Stimulated activated naive CD8-positive, alpha-beta T cell treated with anti-CD3 and anti-CD28 coated beads, Interleukin-15, Interleukin-2, amounts not matched to agents 100 U/mL and 50 U/mL, for 24 hours (primary cell): ENCODE results near the gene ECHDC3.
"Not testable (repeated sequence)": the region's sequence is repeated elsewhere in the genome, so short reads cannot be mapped to it uniquely, and the experiment has no call there.

Source experiments
- ATAC-seq: fragments of 150-1000 bp; cut with Tn5 transposase; one replicate; pipeline ENCODE4 v1.10.0; 2021
- DNase-seq: peaks from one replicate; pipeline ENCODE4 v3.0.0; 2021

ECHDC3 gene, protein sequence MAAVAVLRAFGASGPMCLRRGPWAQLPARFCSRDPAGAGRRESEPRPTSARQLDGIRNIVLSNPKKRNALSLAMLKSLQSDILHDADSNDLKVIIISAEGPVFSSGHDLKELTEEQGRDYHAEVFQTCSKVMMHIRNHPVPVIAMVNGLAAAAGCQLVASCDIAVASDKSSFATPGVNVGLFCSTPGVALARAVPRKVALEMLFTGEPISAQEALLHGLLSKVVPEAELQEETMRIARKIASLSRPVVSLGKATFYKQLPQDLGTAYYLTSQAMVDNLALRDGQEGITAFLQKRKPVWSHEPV

DNA sequence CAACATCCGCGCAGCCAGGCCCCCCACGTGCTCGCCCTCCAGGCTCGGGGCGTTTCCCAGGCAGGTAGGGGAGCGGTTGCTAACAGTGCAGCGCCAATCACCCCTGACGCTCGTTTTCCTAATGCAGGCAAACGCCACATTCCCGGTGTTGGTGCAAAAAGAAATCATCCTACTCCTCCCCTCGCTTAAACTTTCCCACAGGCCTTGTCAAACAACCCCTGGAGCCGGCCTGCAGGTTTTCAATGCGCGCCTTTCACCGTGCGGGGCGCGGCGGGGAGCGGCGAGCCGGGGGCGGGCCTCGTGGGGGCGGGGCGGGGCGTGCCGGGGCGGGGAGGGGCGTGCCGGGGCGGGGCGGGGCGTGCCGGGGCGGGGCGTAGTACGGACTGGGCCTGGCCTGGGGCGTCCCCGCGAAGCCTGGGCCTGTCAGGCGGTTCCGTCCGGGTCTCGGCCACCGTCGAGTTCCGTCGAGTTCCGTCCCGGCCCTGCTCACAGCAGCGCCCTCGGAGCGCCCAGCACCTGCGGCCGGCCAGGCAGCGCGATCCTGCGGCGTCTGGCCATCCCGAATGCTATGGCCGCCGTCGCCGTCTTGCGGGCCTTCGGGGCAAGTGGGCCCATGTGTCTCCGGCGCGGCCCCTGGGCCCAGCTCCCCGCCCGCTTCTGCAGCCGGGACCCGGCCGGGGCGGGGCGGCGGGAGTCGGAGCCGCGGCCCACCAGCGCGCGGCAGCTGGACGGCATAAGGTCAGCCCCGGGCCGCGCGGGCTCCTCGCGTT is at the start of gene ECHDC3:
TSS of gene ECHDC3 (plus strand) at position 374 of the 770 bp plus-strand sequence. CDS start at position 569, 195 bp downstream.
- DNase-seq (peak; percentile 51), ATAC-seq (peak; percentile 70)

DNA sequence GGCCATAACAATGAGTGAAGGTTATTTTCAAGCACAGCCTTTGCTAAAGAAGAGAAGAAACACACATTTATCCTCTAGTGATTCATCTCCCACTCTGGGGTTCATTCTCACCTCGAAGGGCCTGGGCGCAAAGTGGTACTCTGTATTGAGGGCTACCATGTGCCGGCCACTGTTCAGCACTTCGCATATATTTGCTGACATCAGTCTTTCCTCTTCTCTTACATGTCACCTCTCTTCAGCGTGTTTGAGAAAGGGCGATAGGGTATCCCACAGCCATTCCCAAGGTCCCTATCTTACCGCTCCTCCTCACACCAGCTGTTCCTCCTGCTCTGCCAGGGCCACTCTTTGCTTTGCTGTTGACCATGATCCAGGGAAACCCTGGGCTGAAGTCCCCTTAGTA is 48.8 kb upstream of the ECHDC3 start:
- ATAC-seq (no peak), DNase-seq (no peak)

DNA sequence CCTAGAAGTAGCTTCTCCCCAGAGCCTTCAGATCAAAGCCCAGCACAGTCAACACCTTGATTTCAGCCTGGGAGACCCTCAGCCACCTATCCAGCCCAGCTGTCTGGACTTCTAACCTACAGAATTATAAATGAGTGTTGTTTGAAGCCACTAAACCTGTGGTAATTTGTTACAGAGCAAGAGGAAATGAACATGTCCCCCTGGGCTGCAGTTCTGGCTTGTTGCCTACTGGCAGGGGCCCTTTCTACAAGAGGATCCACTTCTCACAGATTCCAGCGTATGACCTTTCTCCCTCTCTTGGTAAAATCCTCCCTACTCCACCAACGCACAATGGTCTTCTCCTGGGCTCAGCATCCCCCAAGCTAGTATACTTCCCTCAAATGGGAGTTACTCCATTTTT is 46.4 kb upstream of the ECHDC3 start:
- ATAC-seq (no peak), DNase-seq (no peak)

DNA sequence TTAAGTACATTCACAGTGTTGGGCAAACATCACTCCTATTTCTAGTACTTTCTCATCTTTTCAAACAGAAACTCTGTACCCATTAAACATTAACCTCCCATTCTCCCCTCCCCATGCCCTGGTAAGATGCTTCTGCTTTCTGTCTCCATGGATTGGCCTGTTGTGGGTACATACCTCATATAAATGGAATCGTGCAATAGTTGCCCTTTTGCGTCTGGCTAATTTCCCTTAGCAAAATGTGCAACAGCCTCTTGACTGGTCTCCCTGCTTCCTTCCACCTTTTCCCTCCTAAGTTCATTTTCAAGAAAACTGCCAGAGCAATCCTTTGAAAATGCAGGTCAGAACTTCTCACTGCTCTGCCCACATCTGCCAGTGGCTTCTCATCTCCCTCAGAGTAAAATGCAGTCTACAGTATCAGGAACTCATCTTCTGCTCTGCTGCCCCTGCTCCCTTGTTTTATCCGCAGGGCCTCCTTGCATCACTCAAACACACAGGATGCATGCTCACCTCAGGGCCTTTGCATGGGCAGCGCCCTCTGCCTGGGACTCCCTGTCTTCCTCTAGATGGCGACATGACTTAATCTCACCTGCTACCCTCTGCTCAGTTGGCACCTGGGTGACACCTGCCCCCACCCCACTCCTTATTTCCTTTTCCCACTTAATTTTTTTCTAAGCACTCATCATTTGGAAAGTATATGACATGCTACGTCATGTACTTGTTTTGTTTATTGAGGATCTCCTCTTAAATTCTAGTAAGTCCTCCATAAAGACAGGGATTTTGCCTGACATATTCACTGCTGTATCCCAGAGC is 44.3 kb upstream of the ECHDC3 start:
- ATAC-seq (peak; percentile 23), DNase-seq (peak; percentile 26)

DNA sequence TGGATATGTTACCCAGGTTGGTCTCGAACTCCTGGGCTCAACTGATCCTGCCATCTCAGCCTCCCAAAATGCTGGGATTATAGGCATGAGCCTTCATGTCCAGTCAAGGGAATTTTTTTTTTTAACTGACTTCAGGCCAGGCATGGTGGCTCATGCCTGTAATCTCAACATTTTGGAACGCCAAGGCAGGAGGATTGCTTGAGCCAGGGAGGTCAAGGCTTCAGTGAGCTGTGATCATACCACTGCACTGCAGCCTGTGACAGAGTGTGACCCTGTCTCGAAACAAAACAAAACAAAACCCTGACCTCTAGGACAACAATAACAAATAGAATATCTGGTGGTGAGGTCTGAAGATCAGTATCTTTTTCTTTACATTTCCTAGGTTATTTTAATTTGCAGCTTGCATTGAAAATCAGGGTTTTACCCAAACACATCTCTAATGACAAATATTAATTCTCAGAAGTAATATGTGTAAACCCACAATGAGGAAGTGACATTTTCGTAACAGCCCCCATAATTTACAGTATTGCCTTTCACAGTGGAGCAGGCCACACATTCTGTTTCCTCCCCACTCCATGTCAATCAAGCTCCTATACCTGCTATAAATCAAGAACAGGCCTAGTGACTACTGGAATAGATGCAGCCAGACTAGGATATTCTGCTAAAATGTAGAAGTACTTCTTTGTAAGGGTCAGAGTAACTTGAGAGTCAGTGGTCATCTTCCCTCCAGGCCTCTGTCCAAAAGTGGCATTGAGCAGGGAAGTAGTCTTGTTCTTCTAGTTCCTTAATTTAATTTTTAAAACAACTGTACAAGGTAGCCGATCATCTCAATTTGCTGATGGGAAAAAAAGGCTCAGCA is 43.3 kb upstream of the ECHDC3 start:
- ATAC-seq = no peak
- DNase-seq = no peak

DNA sequence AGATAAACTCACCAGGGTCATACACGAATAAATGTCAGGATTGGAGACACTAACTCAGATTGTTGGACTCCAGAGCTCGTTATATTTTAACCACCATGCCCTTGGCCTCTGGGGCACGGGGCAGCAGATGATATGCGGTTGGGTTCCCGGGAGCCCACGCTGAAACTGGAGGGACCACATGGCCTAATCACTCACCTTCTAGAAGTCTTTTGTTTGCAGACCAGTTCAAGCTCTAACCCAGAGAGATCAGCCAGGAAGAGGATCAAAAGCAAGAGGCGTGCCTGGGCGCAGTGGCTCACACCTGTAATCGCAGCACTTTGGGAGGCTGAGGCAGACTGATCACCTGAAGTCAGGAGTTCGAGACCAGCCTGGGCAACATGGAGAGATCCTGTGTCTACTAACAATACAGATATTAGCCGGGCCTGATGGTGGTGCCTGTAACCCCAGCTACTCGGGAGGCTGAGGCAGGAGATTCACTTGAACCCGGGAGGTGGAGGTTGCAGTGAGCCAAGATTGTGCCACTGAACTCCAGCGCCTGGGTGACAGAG is 42.6 kb upstream of the ECHDC3 start:
- DNase-seq (no peak), ATAC-seq (no peak)

DNA sequence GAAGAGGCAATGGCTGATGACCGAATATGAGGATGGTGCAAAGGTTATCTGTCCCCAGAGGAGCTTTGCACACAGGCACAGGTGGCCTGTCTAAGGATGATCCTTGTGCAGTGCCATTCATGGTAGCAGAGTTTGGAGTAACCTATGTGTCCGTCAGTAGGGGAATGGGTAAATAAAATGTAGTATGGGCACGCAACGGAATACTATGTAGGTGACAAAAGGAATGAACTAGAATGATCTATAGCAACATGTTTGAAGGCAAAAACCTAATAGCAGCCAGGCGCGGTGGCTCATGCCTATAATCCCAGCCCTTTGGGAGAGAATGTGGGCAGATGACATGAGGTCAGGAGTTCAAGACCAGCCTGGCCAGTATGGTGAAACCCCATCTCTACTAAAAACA is 41.6 kb upstream of the ECHDC3 start:
- no peak for DNase-seq
- no peak for ATAC-seq

DNA sequence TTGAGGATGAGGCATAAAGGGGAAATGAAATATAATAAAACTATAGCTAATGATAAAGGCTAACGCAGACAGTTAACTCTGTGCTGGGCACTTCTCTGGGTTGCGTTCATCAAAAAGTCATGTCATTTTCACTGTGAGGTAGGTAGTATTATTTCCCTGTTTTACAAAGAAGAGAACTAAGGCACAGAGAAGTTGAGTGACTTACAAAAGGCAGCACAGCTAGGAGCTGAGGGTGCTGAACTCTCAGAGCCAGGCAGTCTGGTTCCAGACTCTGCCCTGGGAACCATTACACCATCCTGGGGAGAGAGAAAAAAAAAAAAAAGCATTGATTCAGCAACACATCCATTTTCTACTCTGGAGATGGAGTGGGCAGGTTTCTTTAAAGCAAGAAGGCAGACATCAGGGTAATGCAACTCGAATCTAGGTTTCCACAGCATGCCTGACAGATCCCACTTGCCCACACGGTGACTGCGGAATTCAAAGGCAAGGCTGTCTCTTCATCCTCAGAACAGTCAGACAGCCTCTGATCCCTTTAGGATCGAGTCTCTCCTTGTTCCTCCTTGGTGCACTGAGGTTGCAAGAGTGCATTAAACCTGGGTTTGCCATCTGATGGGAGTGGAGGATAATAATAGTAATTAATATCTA is 40.6 kb upstream of the ECHDC3 start:
- DNase-seq (no peak), ATAC-seq (no peak)

DNA sequence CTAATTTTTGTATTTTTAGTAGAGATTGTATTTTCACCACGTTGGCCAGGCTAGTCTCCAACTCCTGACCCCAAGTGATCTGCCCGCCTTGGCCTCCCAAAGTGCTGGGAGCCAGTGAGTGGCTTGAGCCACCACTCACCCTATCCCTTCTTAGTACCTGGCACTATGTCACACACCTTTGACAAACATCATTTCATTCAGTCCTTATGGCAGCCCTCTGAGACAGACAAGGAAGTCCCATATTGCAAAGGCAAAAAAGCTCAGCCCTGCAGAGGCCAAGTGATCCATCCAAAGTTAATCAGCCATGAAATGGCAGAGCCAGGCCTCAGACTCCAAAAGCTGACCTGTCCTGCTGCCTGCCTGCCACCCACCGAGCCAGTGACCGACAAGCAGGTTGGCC is 39.9 kb upstream of the ECHDC3 start:
- DNase-seq = no peak
- no peak for ATAC-seq

DNA sequence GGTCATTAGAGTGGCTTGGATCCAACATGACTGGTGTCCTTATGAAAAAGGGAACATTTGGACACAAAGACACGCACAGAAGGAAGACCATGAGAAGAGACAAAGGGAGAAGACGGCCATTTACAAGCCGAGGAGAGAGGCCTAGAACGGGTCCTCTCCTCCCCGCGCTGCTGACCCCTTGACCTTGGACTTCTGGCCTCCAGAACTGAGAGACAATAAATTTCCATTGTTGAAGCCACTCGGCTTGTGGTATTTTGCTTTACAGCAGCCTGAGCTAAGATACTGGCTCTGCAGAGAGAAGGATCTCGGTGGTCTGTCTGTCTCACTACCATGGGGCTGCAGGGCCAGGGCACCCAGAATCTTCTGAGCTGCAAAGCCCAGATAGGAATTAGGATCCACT is 38.1 kb upstream of the ECHDC3 start:
- no peak for DNase-seq
- ATAC-seq = no peak

DNA sequence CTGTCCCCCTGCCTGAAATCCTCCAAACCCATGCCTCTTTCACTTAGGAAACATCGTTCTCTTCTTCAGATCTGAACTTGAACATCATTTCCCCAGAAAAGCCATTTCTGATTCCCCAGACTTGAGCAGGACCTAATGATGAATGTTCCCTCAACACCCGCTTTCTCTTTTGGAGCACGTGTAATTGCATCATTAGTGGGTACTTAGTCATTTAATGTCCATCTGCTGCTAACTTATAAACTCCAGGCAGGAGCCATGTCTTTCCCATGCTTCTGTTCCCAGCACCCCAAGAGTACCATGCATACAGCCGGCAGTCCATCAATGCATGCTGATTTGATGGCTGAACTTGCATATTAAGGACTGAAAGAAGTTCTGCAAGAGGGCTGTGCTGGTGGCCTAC is 36.5 kb upstream of the ECHDC3 start:
- ATAC-seq (no peak), DNase-seq (no peak)

DNA sequence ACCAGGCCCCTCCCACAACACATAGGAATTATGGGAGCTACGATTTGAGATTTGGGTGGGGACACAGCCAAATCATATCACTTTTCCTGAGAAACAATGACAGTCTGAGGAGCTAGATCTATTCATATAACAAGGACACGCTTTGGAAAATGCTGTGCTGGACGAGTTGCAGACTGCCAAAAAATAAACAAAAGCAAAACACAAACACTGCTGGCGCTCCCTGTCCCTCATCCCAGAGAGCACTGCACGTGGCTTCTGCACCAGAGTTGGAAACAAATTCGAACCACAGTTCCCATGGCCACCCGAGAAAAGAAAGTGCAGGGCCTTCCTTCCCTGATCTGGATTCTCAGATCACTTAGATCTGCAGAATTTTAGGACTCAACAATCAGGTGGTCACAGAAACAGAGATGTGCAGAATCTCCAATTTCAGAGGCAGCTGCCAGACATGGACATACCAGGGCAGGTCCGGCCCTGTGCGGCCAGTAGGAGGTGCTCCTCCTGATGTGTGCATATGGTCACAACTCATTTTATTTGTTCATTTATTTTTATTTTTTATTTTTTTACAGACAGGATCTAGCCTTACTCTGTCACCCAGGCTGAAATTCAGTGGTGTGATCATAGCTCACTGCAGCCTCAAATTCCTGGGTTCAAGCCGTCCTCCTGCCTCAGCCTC is 35.2 kb upstream of the ECHDC3 start:
- no peak for DNase-seq
- no peak for ATAC-seq

DNA sequence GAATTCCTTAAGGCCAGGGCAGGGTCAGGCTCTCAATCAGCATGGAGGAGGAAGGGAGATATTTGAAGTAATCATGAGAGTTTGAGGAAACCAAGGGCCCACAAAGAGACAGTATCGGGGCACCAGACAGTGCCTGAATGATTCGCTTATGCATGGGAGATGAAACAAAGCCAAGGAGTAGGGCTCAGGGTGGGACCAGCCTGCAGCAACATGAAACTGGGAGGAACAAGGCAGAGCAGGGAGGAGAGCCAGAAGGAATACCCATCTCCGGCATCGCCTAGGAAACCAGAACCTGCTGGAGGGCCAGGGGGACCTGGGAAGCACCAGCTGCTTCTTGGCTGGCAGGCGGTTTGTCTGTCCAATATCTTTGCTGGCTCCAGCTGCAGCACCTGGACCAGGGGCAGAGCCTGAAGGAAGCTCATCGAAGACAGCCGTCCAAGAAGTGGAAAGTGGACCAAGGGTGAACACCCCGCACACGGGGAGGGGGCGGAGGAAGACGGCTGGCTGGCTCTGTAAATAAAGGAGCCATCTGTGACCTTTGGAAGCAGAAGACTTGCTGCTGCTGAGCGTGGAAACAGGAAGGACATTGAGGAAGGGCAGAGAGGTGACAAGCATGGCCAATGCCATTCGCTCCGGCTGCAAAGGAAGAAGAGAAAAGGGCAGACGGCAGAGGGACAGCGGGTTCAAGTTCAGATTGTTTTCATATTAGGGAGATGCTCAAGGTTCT is 34.4 kb upstream of the ECHDC3 start:
- ATAC-seq (no peak), DNase-seq (no peak)

DNA sequence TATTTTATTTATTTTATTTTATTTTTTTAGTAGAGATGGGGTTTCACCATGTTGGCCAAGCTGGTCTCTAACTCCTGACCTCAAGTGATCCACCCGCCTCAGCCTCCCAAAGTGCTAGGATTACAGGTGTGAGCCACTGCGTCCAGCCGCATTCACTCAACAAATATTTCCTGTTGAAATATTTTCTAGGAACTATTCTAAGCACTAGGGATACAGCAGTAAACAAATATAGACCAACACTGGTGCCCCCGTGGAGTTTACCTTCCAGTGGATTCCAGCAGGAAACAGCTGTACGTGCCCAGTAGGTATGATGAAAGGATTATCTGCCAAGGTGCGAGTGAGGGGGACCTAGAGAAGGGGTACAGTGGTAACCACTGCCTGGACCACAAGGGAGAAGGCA is 33.4 kb upstream of the ECHDC3 start:
- DNase-seq, ATAC-seq: not testable (repeated sequence)

DNA sequence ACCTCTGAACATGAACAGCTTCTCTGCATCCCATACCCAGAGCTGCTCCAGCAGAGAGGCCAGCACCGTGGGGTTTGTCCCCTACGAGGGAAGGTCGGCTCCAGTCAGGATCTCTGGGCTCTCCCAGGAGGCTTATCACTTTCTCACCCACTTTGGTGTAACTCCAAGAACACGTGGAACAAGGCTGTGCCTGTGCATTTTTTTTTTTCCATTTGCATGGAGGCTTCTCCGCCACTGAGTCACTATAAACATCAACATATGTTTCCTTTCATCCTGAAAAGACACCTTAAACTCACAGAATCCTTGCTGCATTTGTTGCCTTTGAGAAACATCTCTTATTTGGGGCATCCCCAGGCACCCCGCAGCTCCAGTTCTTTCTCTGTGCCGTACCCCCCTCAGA is 29.4 kb upstream of the ECHDC3 start:
- no peak for ATAC-seq
- no peak for DNase-seq

DNA sequence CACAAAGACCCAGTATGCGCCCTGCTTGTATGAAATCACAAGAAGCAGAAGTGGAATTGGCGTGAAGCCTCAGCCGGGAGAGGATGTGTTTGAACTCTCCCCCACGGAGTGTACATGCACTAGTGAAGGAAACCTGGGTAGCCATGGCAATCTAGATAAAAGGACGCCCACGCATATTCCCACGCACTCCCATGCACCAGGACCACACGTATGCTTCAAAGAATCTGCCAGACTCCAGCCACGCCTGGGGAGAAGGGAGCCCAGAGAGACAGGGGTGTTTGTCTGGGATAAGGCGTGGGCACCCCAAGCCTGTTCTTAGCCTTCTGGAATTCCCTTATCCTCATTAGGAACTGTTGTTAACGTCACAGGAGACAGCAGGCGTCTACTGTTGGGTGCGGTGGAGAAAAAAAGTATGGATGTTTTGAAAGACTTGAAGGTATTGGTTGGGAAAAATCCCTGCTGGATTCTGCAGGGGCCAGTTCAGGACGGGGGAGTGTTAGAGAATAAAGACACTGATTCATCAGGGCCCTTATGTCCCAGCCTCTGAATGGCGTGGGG is 28.9 kb upstream of the ECHDC3 start:
- DNase-seq = no peak
- no peak for ATAC-seq

DNA sequence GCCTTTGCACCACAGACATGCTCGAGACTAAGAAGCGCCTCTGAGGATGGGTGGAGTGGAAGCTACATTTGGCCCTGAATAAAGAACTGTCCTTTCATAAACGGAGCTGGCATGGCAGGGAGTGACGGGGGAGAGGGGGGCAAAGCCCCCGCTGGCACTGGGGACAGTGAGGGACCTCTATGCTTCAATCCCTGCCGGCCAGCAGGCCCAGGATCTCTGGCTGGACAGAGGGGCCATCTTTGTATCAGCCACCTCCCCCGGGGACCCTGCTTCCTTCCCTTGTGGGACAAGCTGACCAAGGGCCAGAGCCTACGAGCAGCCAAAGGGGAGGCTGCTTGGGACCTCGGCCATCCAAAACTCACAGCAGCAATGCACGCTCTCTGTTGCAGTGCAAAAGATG is 28.2 kb upstream of the ECHDC3 start:
- no peak for DNase-seq
- ATAC-seq = no peak

DNA sequence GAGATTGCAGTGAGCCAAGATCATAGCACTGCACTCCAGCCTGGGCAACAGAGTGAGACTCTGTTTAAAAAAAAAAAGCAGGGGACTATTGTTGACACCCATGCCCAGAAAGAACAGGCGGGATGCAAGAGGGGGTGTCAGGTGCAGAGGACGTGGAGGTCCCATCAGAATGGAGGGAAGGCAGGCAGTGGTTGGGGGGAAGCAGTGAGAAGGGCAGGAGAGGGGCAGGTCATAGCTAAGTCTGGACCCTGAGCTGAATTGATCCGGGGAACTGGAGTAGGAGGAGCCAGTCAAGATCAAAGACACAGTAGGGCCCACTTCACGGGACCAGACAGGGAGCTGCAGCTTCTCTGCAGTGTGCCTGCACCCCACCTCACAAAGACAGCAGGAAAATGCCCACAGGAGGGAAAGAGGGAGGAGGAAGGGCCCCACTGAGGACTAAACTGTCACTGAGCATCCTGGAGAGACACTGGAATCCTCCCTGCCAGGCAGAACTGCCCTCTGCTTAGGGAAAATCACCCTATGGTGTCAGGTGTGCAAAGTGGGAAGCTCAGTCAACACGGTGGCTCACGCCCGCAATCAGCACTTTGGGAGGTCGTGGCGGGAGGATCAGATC is 27.3 kb upstream of the ECHDC3 start:
- no peak for DNase-seq
- no peak for ATAC-seq
